ENCODE measurements around the gene CLEC3B. TPM values are rescaled to one million over a fixed set of nuclear protein-coding genes. Genes with fewer than 3 reads are reported as not detected.

CLEC3B gene
- polyA plus RNA-seq, 3 donors, result 3.9 to 22.7 (median 14.5) TPM

DNA sequence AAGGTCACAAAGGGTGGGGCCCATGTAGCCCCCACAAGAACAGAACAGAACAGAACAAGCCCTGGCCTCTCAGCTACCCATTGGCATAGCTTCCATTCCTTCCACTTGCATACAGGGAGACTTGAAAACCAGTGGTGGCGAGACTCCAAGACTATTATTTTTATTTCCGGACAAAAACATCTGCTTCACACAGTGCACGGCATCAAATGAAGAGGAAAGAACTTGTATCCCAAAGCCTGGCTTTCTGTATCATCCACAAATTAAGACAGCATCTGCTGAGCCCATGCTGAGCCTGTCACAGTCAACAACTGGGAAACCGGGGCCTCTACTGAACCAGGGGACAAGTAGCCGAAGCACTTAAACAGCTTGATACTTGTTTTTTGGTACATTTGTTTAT, 56.0 kb downstream of the CLEC3B start:
- Mint-ChIP-seq H3K36me3 (peaks cover 0 to 5% of the 10 kb centered on the region in 2 donors), H3K4me3 (no peak overlapping the region), H3K27ac (no peak overlapping the region), H3K9me3 (peaks cover 8 to 16% (median 13%) of the 10 kb centered on the region in 7 donors), H3K27me3 (ENCODE audit: low read depth in 3 of 3) (peaks cover 0 to 2% (median 2%) of the 10 kb centered on the region in 3 donors), H3K4me1 (peaks cover 6% of the 10 kb centered on the region)
- Histone ChIP-seq H3K9ac (ENCODE audit: insufficient read depth, low read length, poor library complexity, severe bottlenecking) (no peak overlapping the region), H3K36me3 (replicated peaks in 1 of 2; ENCODE audit: control insufficient read depth in 1 of 2, insufficient read depth in 2 of 2, low read length in 2 of 2) (no peaks in the 10 kb centered on the region), H2AFZ (ENCODE audit: insufficient read depth, low read depth, low read length, poor library complexity, severe bottlenecking) (no peak overlapping the region), H4K20me1 (ENCODE audit: insufficient read depth, low read length) (no peaks in the 10 kb centered on the region), H3K27ac (ENCODE audit: low read depth in 1 of 2, low read length in 2 of 2) (no peak overlapping the region), H3K4me2 (replicated peaks; ENCODE audit: extremely low read depth, low read length, poor library complexity, severe bottlenecking) (no peak overlapping the region), H3K4me1 (ENCODE audit: control insufficient read depth in 1 of 2, insufficient read depth in 2 of 2, low read length in 2 of 2) (no peaks in the 10 kb centered on the region), H3K27me3 (ENCODE audit: control insufficient read depth in 2 of 2, insufficient read depth in 2 of 2, low read length in 2 of 2) (no peaks in the 10 kb centered on the region), H3K9me3 (replicated peaks in 1 of 2; ENCODE audit: control insufficient read depth in 1 of 2, insufficient read depth in 1 of 2, low read length in 2 of 2) (peaks cover 6 to 11% of the 10 kb centered on the region in 2 donors), H3K4me3 (replicated peaks in 1 of 3; ENCODE audit: low read depth in 2 of 3, low read length in 3 of 3) (no peak overlapping the region), H3K79me2 (ENCODE audit: insufficient read depth, low read length) (no peaks in the 10 kb centered on the region)
- TF ChIP-seq, protein P1, sequence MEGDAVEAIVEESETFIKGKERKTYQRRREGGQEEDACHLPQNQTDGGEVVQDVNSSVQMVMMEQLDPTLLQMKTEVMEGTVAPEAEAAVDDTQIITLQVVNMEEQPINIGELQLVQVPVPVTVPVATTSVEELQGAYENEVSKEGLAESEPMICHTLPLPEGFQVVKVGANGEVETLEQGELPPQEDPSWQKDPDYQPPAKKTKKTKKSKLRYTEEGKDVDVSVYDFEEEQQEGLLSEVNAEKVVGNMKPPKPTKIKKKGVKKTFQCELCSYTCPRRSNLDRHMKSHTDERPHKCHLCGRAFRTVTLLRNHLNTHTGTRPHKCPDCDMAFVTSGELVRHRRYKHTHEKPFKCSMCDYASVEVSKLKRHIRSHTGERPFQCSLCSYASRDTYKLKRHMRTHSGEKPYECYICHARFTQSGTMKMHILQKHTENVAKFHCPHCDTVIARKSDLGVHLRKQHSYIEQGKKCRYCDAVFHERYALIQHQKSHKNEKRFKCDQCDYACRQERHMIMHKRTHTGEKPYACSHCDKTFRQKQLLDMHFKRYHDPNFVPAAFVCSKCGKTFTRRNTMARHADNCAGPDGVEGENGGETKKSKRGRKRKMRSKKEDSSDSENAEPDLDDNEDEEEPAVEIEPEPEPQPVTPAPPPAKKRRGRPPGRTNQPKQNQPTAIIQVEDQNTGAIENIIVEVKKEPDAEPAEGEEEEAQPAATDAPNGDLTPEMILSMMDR (IDR thresholded peaks at IDR 0.05), result no peak
- DNase-seq, result no peak
- 100% methylated on average over 2 of the region's 5 CpGs for WGBS (ENCODE audit: insufficient coverage)
- intact Hi-C loops (cut with micrococcal nuclease), result no loop called here

DNA sequence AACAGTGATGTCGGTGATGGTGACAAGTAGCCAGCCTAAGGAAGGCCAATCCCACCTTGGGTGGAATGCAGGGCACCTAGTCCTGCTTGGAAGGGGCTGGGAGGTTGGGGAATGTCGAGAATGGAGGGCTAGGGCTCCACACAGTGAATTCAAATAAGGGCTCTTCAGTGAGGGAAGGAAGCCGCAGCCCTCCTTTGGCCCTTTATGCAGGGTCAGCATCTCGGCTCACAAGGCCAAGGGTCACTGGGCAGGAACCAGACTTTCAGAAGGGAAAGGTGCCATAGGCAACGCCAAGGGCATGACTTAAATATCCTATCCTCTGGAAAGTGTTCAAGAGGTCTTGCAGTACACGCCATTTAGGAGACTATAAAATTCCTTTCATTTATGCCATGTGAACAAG, 56.9 kb downstream of the CLEC3B start:
- Mint-ChIP-seq H3K27ac (no peak overlapping the region), H3K4me3 (no peak overlapping the region)
- intact Hi-C loops (cut with micrococcal nuclease), result no loop called here

More for the DNA sequence above, 56.9 kb downstream of the CLEC3B start:
- no peaks in the 10 kb centered on the region for H3K4me1 ChIP-seq (ENCODE audit: control insufficient read depth in 1 of 2, insufficient read depth in 2 of 2, low read length in 2 of 2)
- no peaks in the 10 kb centered on the region for H3K79me2 ChIP-seq (ENCODE audit: insufficient read depth, low read length)
- H4K20me1 ChIP-seq (ENCODE audit: insufficient read depth, low read length), result no peaks in the 10 kb centered on the region
- peaks cover 6% of the 10 kb centered on the region for H3K4me1 Mint-ChIP-seq
- peaks cover 6 to 11% of the 10 kb centered on the region in 2 donors for H3K9me3 ChIP-seq (replicated peaks in 1 of 2; ENCODE audit: control insufficient read depth in 1 of 2, insufficient read depth in 1 of 2, low read length in 2 of 2)
- H3K9me3 Mint-ChIP-seq, result peaks cover 8 to 16% (median 13%) of the 10 kb centered on the region in 7 donors
- no peak overlapping the region for H2AFZ ChIP-seq (ENCODE audit: insufficient read depth, low read depth, low read length, poor library complexity, severe bottlenecking)
- no peak overlapping the region for H3K9ac ChIP-seq (ENCODE audit: insufficient read depth, low read length, poor library complexity, severe bottlenecking)
- H3K4me2 ChIP-seq (replicated peaks; ENCODE audit: extremely low read depth, low read length, poor library complexity, severe bottlenecking), result no peak overlapping the region
- no peaks in the 10 kb centered on the region for H3K36me3 ChIP-seq (replicated peaks in 1 of 2; ENCODE audit: control insufficient read depth in 1 of 2, insufficient read depth in 2 of 2, low read length in 2 of 2)
- peaks cover 0 to 2% (median 2%) of the 10 kb centered on the region in 3 donors for H3K27me3 Mint-ChIP-seq (ENCODE audit: low read depth in 3 of 3)
- no peak overlapping the region for H3K4me3 ChIP-seq (replicated peaks in 1 of 3; ENCODE audit: low read depth in 2 of 3, low read length in 3 of 3)
- H3K27me3 ChIP-seq (ENCODE audit: control insufficient read depth in 2 of 2, insufficient read depth in 2 of 2, low read length in 2 of 2), result no peaks in the 10 kb centered on the region
- no peak for DNase-seq
- no peak overlapping the region for H3K27ac ChIP-seq (ENCODE audit: low read depth in 1 of 2, low read length in 2 of 2)
- TF ChIP-seq, protein P1 (IDR thresholded peaks at IDR 0.05), result no peak
- peaks cover 0 to 5% of the 10 kb centered on the region in 2 donors for H3K36me3 Mint-ChIP-seq
- 98% methylated on average over 5 of the region's 6 CpGs for WGBS (ENCODE audit: insufficient coverage)

Data from CD14-positive monocyte (primary cell).